Breast epithelium (tissue), 4 donors: ENCODE results near the gene RNF146. TPM values are rescaled to one million over a fixed set of nuclear protein-coding genes. Genes with fewer than 3 reads are reported as not detected.

ENCODE experiments used
- DNase-seq, 2 donors: peaks; one replicate each; pipeline ENCODE4 v3.0.0-alpha.2; 2019; ENCODE audit warnings: low spot score in 2 of 2
- H3K27ac ChIP-seq, 2 donors: fragments of 200-600 bp; sonication (generic) in 1 of 2; one replicate each; pipeline ENCODE4 v1.5.1; 2016 to 2019; ENCODE audit warnings: mild to moderate bottlenecking in 1 of 2
- H3K27me3 ChIP-seq, 2 donors: fragments of 200-600 bp; sonication (generic) in 1 of 2; one replicate each; pipeline versions ENCODE4 v1.5.1 to v1.6.0; 2017 to 2019; ENCODE audit warnings: control low read depth in 1 of 2, mild to moderate bottlenecking in 1 of 2
- H3K36me3 ChIP-seq: fragments of 200-600 bp; one replicate; pipeline ENCODE4 v1.5.1; 2019
- H3K4me1 ChIP-seq, 2 donors: fragments of 200-600 bp; sonication (generic); one replicate each; pipeline ENCODE4 v1.5.1; 2016 to 2019; ENCODE audit warnings: control low read depth in 1 of 2
- H3K4me3 ChIP-seq, 3 donors: fragments of 200-600 bp; sonication (generic); 1 replicate in 2 of 3; 2 replicates in 1 of 3; pipeline ENCODE4 v1.5.1; 2016 to 2019; ENCODE audit warnings: mild to moderate bottlenecking in 3 of 3, moderate library complexity in 2 of 3
- H3K9me3 ChIP-seq, 2 donors: fragments of 200-600 bp; sonication (generic) in 1 of 2; one replicate each; pipeline ENCODE4 v1.5.1; 2016 to 2019; ENCODE audit warnings: control low read depth in 1 of 2
- POLR2A ChIP-seq: fragments of 450-650 bp; IDR thresholded peaks from one replicate; pipeline ENCODE4 v1.6.1; 2016; ENCODE audit warnings: antibody characterized with exemption, mild to moderate bottlenecking, moderate library complexity
- POLR2AphosphoS5 ChIP-seq, 3 donors: sonication (generic); formaldehyde crosslinking; IDR thresholded peaks; one replicate each; pipeline ENCODE4 v1.6.1; 2017; ENCODE audit warnings: antibody characterized with exemption in 3 of 3
- intact Hi-C: fragments of 100-400 bp; cut with DNase I; formaldehyde crosslinking; loops from one replicate; pipeline ENCODE4 v1.15.1; 2023; ENCODE audit warnings: low total_unique reads
- total RNA-seq, 3 donors: library from RNA; depleted of rRNA; stranded (reverse); fragments of >200 nt; gene quantifications; one replicate each; pipeline ENCODE4 v1.1.0, GENCODE V29; 2016
- TF ChIP-seq, protein P1 (sequence below), 3 donors: fragments of 450-650 bp; IDR thresholded peaks; one replicate each; pipeline ENCODE4 v1.5.1; 2016 to 2017; ENCODE audit warnings: antibody characterized with exemption in 3 of 3, mild to moderate bottlenecking in 3 of 3, moderate library complexity in 3 of 3

Gene RNF146
- total RNA-seq, 3 donors from 2014 or later, result 77.7 to 86.3 (median 77.9) TPM

DNA sequence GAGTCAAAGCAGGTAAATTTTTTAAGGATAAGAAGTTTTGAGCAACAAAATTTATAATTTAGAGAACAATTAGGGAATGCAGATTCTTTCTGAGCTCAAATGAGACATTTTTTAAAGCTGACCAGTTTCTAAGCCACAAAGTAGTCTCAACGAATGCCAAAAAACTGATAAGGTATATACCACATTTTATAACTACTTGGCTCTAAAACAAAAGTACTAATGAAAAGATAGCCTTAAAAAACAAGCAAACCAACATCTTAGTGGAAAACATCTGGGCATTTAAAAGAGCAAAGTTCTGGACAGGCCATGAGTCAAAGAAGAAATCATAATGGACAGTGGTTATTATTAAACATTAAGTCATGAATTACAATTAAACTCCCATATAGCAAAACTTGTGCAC, 23.2 kb upstream of the RNF146 start:
- H3K27me3 ChIP-seq, result no peaks in the 10 kb centered on the region
- H3K36me3 ChIP-seq, result no peaks in the 10 kb centered on the region
- intact Hi-C loops, result no loop called here
- H3K4me3 ChIP-seq, result no peak overlapping the region
- no peak overlapping the region for H3K27ac ChIP-seq
- DNase-seq, result no peak
- H3K4me1 ChIP-seq, result no peaks in the 10 kb centered on the region
- H3K9me3 ChIP-seq, result no peaks in the 10 kb centered on the region
- TF ChIP-seq POLR2AphosphoS5 (IDR thresholded peaks at IDR 0.05) (no peak), POLR2A (no peak)
- TF ChIP-seq, protein P1, sequence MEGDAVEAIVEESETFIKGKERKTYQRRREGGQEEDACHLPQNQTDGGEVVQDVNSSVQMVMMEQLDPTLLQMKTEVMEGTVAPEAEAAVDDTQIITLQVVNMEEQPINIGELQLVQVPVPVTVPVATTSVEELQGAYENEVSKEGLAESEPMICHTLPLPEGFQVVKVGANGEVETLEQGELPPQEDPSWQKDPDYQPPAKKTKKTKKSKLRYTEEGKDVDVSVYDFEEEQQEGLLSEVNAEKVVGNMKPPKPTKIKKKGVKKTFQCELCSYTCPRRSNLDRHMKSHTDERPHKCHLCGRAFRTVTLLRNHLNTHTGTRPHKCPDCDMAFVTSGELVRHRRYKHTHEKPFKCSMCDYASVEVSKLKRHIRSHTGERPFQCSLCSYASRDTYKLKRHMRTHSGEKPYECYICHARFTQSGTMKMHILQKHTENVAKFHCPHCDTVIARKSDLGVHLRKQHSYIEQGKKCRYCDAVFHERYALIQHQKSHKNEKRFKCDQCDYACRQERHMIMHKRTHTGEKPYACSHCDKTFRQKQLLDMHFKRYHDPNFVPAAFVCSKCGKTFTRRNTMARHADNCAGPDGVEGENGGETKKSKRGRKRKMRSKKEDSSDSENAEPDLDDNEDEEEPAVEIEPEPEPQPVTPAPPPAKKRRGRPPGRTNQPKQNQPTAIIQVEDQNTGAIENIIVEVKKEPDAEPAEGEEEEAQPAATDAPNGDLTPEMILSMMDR (IDR thresholded peaks at IDR 0.05), result no peak

GRCh38 chr6:127247114-127248096, 19.3 kb upstream of the RNF146 start:
- H3K4me3 ChIP-seq, result no peak overlapping the region
- peak overlapping the region in 1 of 2 donors; percentile 44 for H3K27ac ChIP-seq
- no peaks in the 10 kb centered on the region for H3K27me3 ChIP-seq
- DNase-seq, result no peak
- TF ChIP-seq POLR2AphosphoS5 (IDR thresholded peaks at IDR 0.05), result no peak
- TF ChIP-seq, protein P1 (IDR thresholded peaks at IDR 0.05), result no peak
- H3K4me1 ChIP-seq, result no peaks in the 10 kb centered on the region
- no peaks in the 10 kb centered on the region for H3K36me3 ChIP-seq
- no peaks in the 10 kb centered on the region for H3K9me3 ChIP-seq
- intact Hi-C loops, result no loop called here

GRCh38 chr6:127249621-127250020, 17.0 kb upstream of the RNF146 start:
- Histone ChIP-seq H3K36me3 (no peaks in the 10 kb centered on the region), H3K27ac (no peak overlapping the region)

GRCh38 chr6:127255286-127255685, 11.4 kb upstream of the RNF146 start:
- DNase-seq, result no peak
- no peak for TF ChIP-seq POLR2A
- TF ChIP-seq, protein P1 (IDR thresholded peaks at IDR 0.05), result no peak
- TF ChIP-seq POLR2AphosphoS5 (IDR thresholded peaks at IDR 0.05), result no peak
- H3K9me3 ChIP-seq, result no peaks in the 10 kb centered on the region
- H3K27ac ChIP-seq, result no peak overlapping the region
- no peaks in the 10 kb centered on the region for H3K36me3 ChIP-seq
- no peaks in the 10 kb centered on the region for H3K4me1 ChIP-seq
- no peak overlapping the region for H3K4me3 ChIP-seq
- no peaks in the 10 kb centered on the region for H3K27me3 ChIP-seq
- intact Hi-C loops, result no loop called here

More at GRCh38 chr6:127249621-127250020, 17.0 kb upstream of the RNF146 start:
- Histone ChIP-seq H3K4me3 (no peak overlapping the region), H3K27me3 (no peaks in the 10 kb centered on the region), H3K4me1 (no peaks in the 10 kb centered on the region), H3K9me3 (no peaks in the 10 kb centered on the region)
- intact Hi-C loops, result no loop called here
- no peak for TF ChIP-seq POLR2AphosphoS5 (IDR thresholded peaks at IDR 0.05)
- TF ChIP-seq POLR2A, result no peak
- TF ChIP-seq, protein P1 (IDR thresholded peaks at IDR 0.05), result no peak
- DNase-seq, result no peak

- no peaks in the 10 kb centered on the region for H3K36me3 ChIP-seq
- no peak overlapping the region for H3K4me3 ChIP-seq
- H3K27ac ChIP-seq, result no peak overlapping the region
- TF ChIP-seq, protein P1 (IDR thresholded peaks at IDR 0.05), result no peak
- no peak for TF ChIP-seq POLR2A
- TF ChIP-seq POLR2AphosphoS5 (IDR thresholded peaks at IDR 0.05), result no peak
- H3K4me1 ChIP-seq, result no peaks in the 10 kb centered on the region
- H3K9me3 ChIP-seq, result no peaks in the 10 kb centered on the region
- DNase-seq, result no peak
- intact Hi-C loops, result no loop called here
- no peaks in the 10 kb centered on the region for H3K27me3 ChIP-seq
Observed at GRCh38 chr6:127262896-127263295, 3.8 kb upstream of the RNF146 start.
